IMR-90 (cell line): ENCODE measurements around the gene SLC44A1. TPM values are rescaled to one million over a fixed set of nuclear protein-coding genes. Genes with fewer than 3 reads are reported as not detected.

Experiments
- ATAC-seq: fragments of 200-7000 bp; cut with Tn5 transposase; 2 replicates; pipeline ENCODE4 v1.9.1; 2020; ENCODE audit warnings: low read depth, mild to moderate bottlenecking, moderate library complexity
- BruUV-seq: library from RNA; stranded (reverse); fragments of 400-500 nt; replicated peaks from 2 replicates; lab custom pipeline; 2021; lab: Mats Ljungman, UMichigan
- CTCF ChIA-PET: fragments of 300-600 bp; formaldehyde crosslinking; extraction: SDS; loops from one replicate; lab custom pipeline; 2021; ENCODE audit warnings: antibody characterized with exemption; lab: Yijun Ruan, JAX
- POLR2A ChIA-PET: fragments of 300-600 bp; sonication (Branson Sonifier 250); formaldehyde crosslinking; loops from one replicate; lab custom pipeline; 2022; ENCODE audit warnings: antibody characterized with exemption; ENCODE audit not compliant: unreplicated experiment; lab: Charles Lee
- DNase-seq: peaks from one replicate; pipeline ENCODE4 v3.0.0; 2013
- H2AFZ ChIP-seq: replicated peaks from 2 replicates; pipeline ENCODE3; 2013; ENCODE audit warnings: low read length, mild to moderate bottlenecking; ENCODE audit not compliant: poor library complexity
- H2AK5ac ChIP-seq: 2 replicates; pipeline ENCODE4 v1.6.1; 2013; ENCODE audit warnings: low read depth, low read length, inconsistent platforms
- H2AK9ac ChIP-seq: replicated peaks from 2 replicates; pipeline ENCODE3; 2013; ENCODE audit warnings: mild to moderate bottlenecking, low read depth, low read length, moderate library complexity; ENCODE audit not compliant: poor library complexity
- H2BK120ac ChIP-seq: 2 replicates; pipeline ENCODE4 v1.6.1; 2013; ENCODE audit warnings: low read depth, low read length, inconsistent platforms
- H2BK15ac ChIP-seq: 3 replicates; pipeline ENCODE4 v1.6.1; 2013; ENCODE audit warnings: low read depth, low read length, inconsistent platforms
- H2BK20ac ChIP-seq: 2 replicates; pipeline ENCODE4 v1.6.1; 2013; ENCODE audit warnings: low read depth, mild to moderate bottlenecking, inconsistent platforms, low read length, moderate library complexity
- H2BK5ac ChIP-seq: 2 replicates; pipeline ENCODE4 v1.6.1; 2013; ENCODE audit warnings: mild to moderate bottlenecking, low read depth, low read length, inconsistent platforms; ENCODE audit not compliant: poor library complexity, severe bottlenecking
- H3K14ac ChIP-seq: replicated peaks from 2 replicates; pipeline ENCODE4 v1.6.1; 2013; ENCODE audit warnings: low read depth, low read length, inconsistent platforms
- H3K18ac ChIP-seq: 2 replicates; pipeline ENCODE4 v1.6.1; 2013; ENCODE audit warnings: low read depth, low read length, control low read depth
- H3K23ac ChIP-seq: 2 replicates; pipeline ENCODE4 v1.6.1; 2013; ENCODE audit warnings: low read depth, low read length, inconsistent platforms
- H3K27ac ChIP-seq: 2 replicates; pipeline ENCODE4 v1.5.1; 2013; ENCODE audit warnings: mild to moderate bottlenecking, control low read depth, low read length; ENCODE audit not compliant: insufficient read depth
- H3K27me3 ChIP-seq: 2 replicates; pipeline ENCODE4 v1.6.1; 2013; ENCODE audit warnings: low read length; ENCODE audit not compliant: control insufficient read depth, insufficient read depth
- H3K36me3 ChIP-seq: 2 replicates; pipeline ENCODE4 v1.6.1; 2013; ENCODE audit warnings: low read length, mixed read lengths; ENCODE audit not compliant: control insufficient read depth, insufficient read depth
- H3K4ac ChIP-seq: 2 replicates; pipeline ENCODE4 v1.6.1; 2013; ENCODE audit warnings: low read depth, low read length, inconsistent platforms
- H3K4me1 ChIP-seq: 2 replicates; pipeline ENCODE4 v1.6.1; 2013; ENCODE audit warnings: low read length, mixed read lengths; ENCODE audit not compliant: control insufficient read depth, insufficient read depth
- H3K4me2 ChIP-seq: 2 replicates; pipeline ENCODE4 v1.6.1; 2013; ENCODE audit warnings: low read depth, mild to moderate bottlenecking, control low read depth, low read length, moderate library complexity
- H3K4me3 ChIP-seq: 2 replicates; pipeline ENCODE4 v1.5.1; 2013; ENCODE audit warnings: low read depth, mild to moderate bottlenecking, control low read depth, low read length, moderate library complexity; ENCODE audit not compliant: insufficient read depth
- H3K56ac ChIP-seq: 2 replicates; pipeline ENCODE4 v1.6.1; 2013; ENCODE audit warnings: low read length, inconsistent platforms; ENCODE audit not compliant: insufficient read depth; ENCODE audit errors: extremely low read depth
- H3K79me1 ChIP-seq, 2 experiments: 2 replicates each; pipeline ENCODE4 v1.6.1; 2013; ENCODE audit warnings: low read length in 2 of 2, inconsistent platforms in 1 of 2, low read depth in 1 of 2
- H3K9ac ChIP-seq: 2 replicates; pipeline ENCODE4 v1.6.1; 2013; ENCODE audit warnings: low read depth, low read length, control low read depth
- H3K9me1 ChIP-seq: 2 replicates; pipeline ENCODE4 v1.6.1; 2013; ENCODE audit warnings: low read length, inconsistent platforms; ENCODE audit not compliant: insufficient read depth
- H3K9me3 ChIP-seq: 2 replicates; pipeline ENCODE4 v1.6.1; 2013; ENCODE audit warnings: low read length; ENCODE audit not compliant: control insufficient read depth, insufficient read depth
- H4K20me1 ChIP-seq: 2 replicates; pipeline ENCODE4 v1.6.1; 2013; ENCODE audit warnings: low read length, inconsistent platforms; ENCODE audit not compliant: insufficient read depth
- H4K5ac ChIP-seq: 2 replicates; pipeline ENCODE4 v1.6.1; 2013; ENCODE audit warnings: mild to moderate bottlenecking, low read depth, low read length, control low read depth
- H4K8ac ChIP-seq, 2 experiments: 2 replicates each; pipeline ENCODE4 v1.6.1; 2013; ENCODE audit warnings: low read depth in 2 of 2, low read length in 2 of 2, control low read depth in 1 of 2, inconsistent platforms in 1 of 2
- H4K91ac ChIP-seq: 2 replicates; pipeline ENCODE4 v1.6.1; 2013; ENCODE audit warnings: low read depth, low read length, inconsistent platforms; ENCODE audit not compliant: insufficient read depth
- MAFK ChIP-seq: IDR thresholded peaks from 2 replicates; pipeline ENCODE4 v1.6.1; 2012; ENCODE audit warnings: low read depth, low read length, improper control_type of control experiment
- RFX5 ChIP-seq: IDR thresholded peaks from 2 replicates; pipeline ENCODE4 v1.8.0; 2012; ENCODE audit warnings: low read depth, mild to moderate bottlenecking, low read length, moderate library complexity
- WGBS, 2 experiments: methylation state at CpG; one replicate each; pipeline versions ENCODE4 v1.1.5 to v1.1.7; 2013; ENCODE audit warnings: missing lambda C conversion rate in 2 of 2; ENCODE audit not compliant: insufficient read length in 1 of 2; ENCODE audit errors: extremely low coverage in 2 of 2; 5-methylcytosine and 5-hydroxymethylcytosine counted together
- dilution Hi-C: fragments of 300-500 bp; cut with HindIII; formaldehyde crosslinking; loops from one replicate; pipeline ENCODE4 v1.14.3; 2018; ENCODE audit warnings: low sequenced_read_pairs; ENCODE audit not compliant: unreplicated experiment
- in situ Hi-C: fragments of 300-500 bp; cut with MboI; formaldehyde crosslinking; loops from 3 replicates; pipeline ENCODE4 v1.14.3; 2019; ENCODE audit warnings: low sequenced_read_pairs, inconsistent platforms, mixed read lengths
- intact Hi-C: fragments of 100-400 bp; cut with micrococcal nuclease; formaldehyde crosslinking; loops from 2 replicates; pipeline ENCODE4 v1.10.0; 2022
- polyA plus RNA-seq, 3 experiments: library from polyadenylated mRNA; depleted of rRNA; stranded (reverse); fragments of >200 nt; gene quantifications; 2 replicates each; pipeline ENCODE4 v1.2.3, GENCODE V29; 2012; ENCODE audit warnings: low replicate concordance in 1 of 3
- total RNA-seq: library from RNA; depleted of rRNA; stranded (reverse); fragments of >200 nt; gene quantifications from 2 replicates; pipeline ENCODE4 v1.2.3, GENCODE V29; 2012

Gene SLC44A1
- total and polyA plus RNA-seq, 2 of the 4 experiments (the other 2 are of a cell fraction), result 5.2 to 21.7 TPM

GRCh38 chr9:105426657-105427056 lies 182.2 kb downstream of the SLC44A1 start:
- H2BK5ac ChIP-seq, result no peak overlapping the region
- H4K20me1 ChIP-seq, result no peaks in the 10 kb centered on the region
- no peaks in the 10 kb centered on the region for H3K27me3 ChIP-seq
- H3K79me1 ChIP-seq, result no peaks in the 10 kb centered on the region
- no peaks in the 10 kb centered on the region for H3K9me3 ChIP-seq
- no peak for ATAC-seq
- H4K5ac ChIP-seq, result no peak overlapping the region
- no peak overlapping the region for H2AK9ac ChIP-seq
- H3K18ac ChIP-seq, result no peak overlapping the region
- WGBS, 2 experiments, result no CpG with 5 or more reads among the region's 3 CpGs
- CTCF ChIA-PET, result no interaction called here
- intact Hi-C loops (loop anchor here (1.0 to 5.0 kb wide), 5 partner anchors 36 to 291 kb away; partner anchors contain the start of genes FKTN and TMEM38B), in situ Hi-C loops (no loop called here), dilution Hi-C loops (no loop called here)
- no peak overlapping the region for H3K4ac ChIP-seq
- H2BK20ac ChIP-seq, result no peak overlapping the region
- H2AK5ac ChIP-seq, result no peak overlapping the region
- POLR2A ChIA-PET, result interaction anchor here (0.6 kb wide), 1 partner anchor 1297 kb away, joined by 3 read pairs; no protein-coding TSS in a partner anchor
- no peak overlapping the region for H3K9ac ChIP-seq
- DNase-seq, result no peak
- no peak overlapping the region for H2BK15ac ChIP-seq
- H4K91ac ChIP-seq, result no peak overlapping the region
- H2AFZ ChIP-seq, result no peak overlapping the region
- no peak overlapping the region for H3K56ac ChIP-seq
- TF ChIP-seq RFX5 (no peak), MAFK (peak; percentile 52)
- H2BK120ac ChIP-seq, result no peak overlapping the region
- no peak overlapping the region for H3K4me2 ChIP-seq
- no peak overlapping the region for H3K27ac ChIP-seq
- no peak overlapping the region for H3K4me3 ChIP-seq
- no peak overlapping the region for H3K14ac ChIP-seq
- H3K23ac ChIP-seq, result no peak overlapping the region
- no TSS peak for BruUV-seq
- H3K4me1 ChIP-seq, result no peaks in the 10 kb centered on the region
- no peaks in the 10 kb centered on the region for H3K9me1 ChIP-seq
- no peaks in the 10 kb centered on the region for H3K36me3 ChIP-seq
- no peak overlapping the region for H4K8ac ChIP-seq
